Globus pallidus (tissue), 1 donor: ENCODE results near the gene GALNT2.

ENCODE experiments used
- DNase-seq: peaks from one replicate; pipeline ENCODE4 v3.0.0-alpha.2; 2015; ENCODE audit warnings: low spot score

The GALNT2 gene

DNA sequence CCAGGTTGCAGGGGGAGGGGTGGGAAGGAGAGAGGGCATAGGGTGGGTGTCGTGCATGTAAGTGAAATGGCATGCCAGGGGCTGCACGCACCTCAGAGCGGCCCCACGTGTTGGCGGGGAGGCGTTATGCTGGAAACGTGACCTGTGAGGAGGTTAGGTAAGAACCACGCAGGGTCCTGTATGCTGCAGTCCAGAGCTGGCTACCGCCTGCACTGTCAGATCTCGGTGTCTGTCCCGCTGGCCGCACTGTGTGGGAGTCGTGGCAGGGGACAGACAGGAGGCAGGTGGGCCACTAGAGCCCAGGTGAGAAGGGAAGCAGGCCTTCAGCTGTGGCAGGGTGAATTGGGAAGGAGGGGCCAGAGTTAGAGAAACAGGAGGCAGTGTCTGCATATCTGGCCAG lies 79.7 kb downstream of the GALNT2 start:
- no peak for DNase-seq

DNA sequence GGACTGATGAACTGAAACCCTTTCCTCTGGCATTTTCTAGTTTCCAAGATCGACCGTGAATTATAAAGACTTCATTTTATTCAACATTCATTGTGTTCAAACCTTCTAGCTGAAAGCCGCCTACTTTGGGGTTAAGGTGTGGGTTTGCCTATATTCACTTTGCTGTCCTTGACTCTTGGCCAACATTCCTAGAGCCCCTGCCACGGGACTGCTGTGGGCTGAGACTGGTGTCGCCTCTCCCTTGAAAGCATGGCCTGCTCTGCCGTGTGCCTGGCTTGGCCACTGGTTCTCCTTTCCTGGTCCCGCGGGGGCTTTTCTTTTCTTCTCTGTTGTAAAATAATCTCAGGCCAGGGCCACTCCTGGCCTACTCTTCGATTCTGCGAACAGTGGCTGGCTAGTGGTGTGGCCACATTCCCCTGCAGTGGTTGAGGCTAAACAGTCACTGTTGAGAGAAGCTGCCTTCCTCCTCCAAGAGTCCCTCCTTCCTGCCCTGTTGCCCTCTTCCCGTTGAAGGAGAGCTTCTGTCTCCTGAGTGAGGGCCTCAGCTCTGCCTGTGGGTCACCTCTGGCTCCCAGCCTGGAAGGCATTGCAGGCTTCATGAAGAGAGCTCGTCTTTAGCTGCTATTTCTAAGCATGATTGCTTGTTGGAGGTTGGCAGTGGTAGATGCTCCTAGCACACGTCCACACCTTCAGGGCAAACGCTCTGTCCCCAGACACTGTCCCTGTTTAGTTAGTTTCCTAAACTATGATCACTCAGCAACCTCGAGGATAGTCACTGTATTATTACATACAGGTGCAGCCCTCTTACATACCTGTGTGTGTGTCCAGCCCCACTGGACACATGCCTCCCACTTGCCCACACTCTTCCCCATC lies 80.5 kb downstream of the GALNT2 start:
- no peak for DNase-seq

DNA sequence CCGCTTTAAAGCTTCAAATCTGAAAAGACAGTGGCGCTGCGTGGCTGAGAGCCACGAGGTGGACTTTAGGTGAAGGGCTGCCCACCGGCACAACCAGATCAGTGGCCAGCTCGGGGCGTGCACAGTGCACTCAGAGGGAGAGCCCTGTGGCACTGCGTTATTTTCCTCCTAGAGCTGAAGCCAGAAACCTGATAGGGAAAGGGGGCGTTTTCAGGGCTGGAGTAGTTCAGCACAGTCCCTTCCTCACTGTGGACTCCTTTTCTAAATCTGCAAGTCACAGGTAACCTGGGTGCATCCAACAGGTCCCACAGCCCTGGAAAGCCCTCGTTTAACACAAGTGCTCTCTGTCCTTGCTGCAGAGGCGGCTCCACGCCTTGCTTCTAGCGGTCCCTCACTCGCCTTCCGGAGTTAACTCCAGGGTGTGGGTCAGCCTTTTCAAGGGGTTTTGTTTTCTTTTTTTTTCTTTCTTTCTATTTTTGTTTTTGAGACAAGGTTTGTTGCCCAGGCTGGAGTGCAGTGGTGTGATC lies 81.2 kb downstream of the GALNT2 start:
- DNase-seq = no peak

DNA sequence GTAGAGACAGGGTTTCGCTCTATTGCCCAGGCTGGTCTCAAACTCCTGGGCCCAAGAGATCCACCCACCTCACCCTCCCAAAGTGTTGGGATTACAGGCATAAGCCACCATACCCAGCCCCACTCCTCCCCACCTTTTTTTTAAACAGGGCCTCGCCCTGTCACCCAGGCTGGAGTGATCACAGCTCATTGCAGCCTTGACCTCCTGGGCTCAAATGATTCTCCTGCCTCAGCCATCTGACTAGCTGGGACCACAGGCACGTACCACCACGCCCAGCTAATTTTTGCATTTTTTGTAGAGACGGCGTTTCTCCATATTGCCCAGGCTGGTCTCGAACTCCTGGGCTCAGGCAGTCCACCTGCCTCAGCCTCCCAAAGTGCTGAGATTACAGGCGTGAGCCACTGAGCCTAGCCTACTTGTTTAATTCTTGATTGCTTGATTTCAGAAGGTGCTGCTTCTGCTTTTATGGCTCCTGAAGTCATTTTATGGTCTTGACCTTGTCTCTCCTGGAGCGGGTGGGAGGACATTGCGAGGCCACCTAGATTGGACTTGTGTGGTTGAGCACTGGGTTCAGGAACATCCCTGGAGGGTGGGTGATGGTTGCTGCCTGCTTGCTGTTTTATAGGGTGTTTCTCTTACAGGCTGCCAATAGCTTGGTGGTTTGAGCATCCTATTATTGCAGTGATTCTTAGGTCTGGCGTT lies 81.9 kb downstream of the GALNT2 start:
- DNase-seq = no peak

DNA sequence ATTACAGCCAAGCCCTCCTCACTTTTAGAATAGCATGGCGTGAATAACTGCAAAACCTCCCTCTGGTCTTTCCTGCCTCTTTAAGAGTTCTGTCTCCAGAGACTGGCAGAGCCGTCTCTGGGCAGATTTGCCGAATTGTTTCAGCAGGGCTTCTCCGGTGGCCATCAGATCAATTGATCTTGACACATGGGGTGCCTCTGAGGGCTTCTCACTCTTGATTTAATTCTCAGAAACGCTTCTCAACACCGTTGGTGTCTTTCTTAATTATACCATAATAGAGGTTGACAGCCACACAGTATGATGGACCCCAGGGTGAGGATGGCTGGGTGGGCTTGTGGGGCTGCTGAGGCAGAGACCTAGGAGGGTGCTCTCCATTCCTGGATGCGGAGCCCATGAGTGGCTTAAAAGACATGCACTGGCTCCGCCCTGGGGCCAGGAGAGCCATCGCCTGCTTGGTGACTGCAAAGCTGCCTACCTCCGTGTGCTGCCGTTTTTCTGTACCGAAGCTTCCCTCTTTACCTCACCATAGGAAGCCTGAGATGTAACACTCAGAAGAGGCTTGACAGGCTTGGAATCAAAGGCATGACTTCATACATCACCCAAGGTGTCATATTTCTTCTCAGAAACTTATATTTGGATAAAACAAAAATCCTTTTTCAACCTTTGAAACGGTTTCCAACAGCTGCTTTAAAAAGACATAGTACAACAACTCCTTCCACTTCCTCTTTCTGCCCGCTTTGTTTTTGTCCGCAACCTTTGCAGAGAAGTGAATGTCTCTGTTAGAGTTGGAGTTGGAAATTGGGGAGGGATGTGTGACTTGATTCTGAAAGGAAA lies 82.9 kb downstream of the GALNT2 start:
- DNase-seq = no peak

DNA sequence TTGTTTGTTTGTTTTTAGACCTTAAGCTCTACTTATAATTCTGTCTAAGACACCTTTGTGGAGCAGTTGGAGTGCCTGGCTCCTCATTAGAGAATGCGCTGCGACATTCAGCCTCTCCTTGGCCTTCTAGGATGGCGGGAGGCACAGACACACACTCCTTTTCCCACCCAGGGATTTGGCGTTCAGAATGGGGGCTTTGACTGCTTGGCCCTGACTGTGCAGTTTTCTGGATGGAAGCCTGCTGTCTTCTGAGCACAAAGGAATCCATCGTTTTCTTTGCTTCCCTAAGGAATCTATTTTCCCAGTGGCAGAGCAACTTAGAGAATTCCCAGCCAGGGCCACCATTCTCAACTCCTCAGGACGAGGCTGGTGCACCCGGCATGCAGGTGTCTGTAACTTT lies 83.6 kb downstream of the GALNT2 start:
- no peak for DNase-seq

DNA sequence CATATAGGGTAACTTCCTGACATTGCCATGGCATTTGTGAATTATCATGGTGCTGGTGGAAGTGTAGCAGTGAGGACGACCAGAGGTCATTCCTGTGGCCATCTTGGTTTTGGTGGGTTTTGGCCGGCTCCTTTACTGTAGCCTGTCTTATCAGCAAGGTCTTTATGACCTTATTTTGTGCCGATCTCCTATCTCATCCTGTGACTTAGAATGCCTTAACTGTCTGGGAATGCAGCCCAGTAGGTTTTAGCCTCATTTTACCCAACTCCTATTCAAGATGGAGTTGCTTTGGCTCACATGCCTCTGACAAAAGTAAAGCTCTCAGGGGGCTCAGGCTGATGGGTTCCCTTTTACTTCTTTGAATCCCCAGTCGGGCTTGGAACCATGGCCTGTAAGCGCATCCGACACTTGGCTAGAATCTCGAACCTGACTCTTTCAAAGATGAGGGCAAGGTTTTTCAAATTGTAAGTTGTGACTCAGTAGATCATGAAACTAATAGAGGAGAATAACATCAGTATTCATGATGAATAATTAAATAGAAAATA lies 85.0 kb downstream of the GALNT2 start:
- DNase-seq = no peak

DNA sequence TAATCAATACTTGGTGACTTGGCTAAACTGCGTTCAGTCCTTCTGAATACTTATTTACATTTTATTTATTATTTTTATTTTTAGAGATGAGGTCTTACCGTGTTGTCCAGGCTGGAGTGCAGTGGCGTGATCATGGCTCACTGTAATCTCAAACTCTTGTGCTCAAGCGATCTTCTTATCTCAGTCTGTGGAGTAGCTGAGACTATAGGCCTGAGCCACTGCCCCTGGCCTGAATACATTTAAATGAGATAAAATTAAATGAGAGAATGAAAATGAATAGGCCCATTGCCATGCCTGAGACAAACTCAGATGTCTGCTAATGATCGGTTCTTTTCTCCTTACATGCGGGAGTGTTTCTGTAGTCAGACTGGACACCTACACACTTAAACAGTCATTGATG lies 86.0 kb downstream of the GALNT2 start:
- DNase-seq = no peak

DNA sequence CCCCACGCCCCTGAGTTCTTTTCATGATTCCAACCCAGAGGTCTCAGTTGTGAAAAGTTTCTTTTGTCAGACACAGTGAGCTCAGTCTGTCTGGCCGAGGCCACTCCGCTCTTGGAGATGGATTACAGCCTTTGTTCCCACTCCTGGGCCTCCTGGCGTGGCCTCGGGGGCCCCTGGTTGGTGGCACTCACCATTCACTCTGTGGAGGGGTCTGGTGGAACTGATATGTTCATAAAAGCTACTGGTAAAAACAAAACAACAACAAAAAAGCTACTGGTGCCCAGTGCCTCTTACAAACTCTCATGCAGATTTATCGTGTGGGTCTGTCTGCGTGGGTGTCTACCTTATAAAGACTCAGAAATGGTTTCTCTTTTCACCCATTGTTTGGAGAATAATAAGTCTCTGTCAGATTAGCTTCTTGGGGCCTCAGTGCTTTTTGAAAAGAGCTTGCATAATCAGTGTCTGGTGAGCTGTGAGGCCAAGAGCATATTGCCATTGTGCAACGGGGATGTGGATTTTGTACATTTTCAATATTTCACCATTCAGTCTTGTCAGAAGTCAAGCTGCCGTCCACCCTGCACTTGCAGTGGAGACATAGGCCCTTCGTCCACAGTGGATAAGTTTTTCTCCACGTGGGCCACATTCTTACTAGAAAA lies 86.7 kb downstream of the GALNT2 start:
- peak; percentile 84 for DNase-seq

DNA sequence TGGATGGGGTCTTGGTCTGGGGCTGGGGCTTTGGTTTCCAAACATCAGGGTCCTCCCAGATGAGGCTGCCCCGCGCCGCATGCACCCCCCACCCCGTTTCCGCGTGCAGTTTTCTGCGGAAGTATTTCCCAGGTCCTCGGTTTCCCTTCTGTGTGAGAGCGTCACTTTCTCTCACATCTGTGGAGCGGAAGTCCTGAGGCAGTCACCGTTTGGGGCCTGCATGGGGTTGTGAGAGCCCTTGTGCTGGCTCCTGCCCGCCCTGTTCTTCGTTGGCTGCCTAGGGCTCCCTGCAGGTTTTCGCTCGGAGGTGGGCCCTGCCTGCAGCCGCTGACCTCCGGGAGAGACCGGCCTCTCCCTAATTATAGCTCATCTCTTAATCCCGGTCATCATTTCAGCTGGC lies 88.0 kb downstream of the GALNT2 start:
- DNase-seq = no peak

DNA sequence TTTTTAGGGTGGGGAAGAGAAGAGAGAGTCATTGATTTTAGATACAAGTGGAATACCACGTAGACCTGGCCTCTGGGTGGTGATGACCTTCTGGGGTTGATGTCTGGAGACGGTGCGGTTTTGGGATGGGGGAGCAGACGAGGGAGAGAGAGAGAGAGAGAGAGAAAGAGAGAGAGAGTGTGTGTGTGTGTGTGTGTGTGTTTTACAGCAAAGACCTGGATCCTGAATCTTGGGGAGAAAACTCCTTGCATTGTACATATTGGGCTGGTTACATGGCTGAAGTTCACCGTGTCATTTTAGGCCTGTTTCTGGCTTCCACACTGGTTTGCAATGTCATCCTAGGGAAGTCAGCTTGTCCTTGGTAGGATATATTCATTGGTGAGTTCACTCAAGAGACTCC lies 89.0 kb downstream of the GALNT2 start:
- DNase-seq = no peak

DNA sequence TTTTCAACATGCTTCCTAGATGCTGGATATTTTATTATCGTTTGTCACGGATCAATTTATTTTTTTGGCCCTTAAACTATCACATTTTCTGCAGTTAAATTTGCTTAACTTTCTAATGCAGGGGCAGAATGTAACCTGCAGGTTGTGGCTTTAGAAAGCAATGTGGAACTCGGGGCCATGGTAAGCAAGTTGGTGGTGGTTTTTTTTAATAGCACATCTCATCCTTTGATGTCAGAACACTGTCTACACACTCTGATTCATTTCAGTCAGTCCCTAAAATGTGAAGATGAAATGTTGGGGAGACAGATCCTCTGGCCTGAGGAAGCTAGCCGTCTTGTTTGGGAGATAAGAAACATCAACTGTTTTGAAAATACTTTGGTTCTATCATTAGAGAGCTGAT lies 89.5 kb downstream of the GALNT2 start:
- DNase-seq = no peak

DNA sequence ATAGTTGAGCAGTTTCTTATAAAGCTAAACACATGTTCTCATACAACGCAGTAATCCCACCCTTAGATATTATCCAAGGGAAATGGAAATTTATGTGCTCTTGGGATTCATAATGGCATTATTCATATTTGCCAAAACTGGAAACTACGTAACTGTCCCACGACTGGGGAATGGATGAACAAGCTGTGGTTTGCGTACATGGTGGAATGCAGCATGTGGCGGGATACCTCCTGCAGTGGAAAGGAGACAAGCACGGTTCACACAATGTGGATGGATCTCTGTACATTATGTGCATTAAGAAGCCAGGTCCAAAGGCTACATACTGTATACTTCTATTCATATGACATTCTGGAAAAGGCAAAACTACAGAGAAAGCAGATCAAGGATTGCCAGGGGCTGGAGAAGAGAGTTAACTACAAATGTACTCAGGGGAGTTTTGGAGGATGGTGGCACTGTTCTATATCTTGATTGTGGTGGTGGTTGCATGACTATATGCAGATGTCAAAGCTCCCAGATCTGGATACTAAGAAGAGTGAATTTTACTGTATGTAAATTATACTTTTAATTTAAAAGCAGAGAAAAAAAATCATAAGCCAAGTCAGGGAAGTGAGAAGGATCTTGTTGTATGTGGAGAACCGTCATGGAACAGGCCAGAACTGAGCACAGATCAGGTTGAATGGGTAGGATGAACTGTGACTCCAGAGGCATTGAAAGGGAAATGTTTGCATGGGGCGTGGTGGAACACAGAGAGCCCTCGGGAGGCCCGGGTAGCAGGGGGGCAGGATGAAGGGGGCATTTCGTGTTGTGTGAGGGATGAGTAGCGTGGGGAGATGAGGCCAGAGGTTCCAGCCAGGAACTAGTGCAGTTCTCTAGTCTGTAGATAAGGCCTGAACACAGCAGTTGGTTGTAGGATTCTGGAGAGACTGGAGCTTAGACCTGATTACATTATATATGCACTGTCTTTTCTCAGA lies 90.7 kb downstream of the GALNT2 start:
- no peak for DNase-seq

DNA sequence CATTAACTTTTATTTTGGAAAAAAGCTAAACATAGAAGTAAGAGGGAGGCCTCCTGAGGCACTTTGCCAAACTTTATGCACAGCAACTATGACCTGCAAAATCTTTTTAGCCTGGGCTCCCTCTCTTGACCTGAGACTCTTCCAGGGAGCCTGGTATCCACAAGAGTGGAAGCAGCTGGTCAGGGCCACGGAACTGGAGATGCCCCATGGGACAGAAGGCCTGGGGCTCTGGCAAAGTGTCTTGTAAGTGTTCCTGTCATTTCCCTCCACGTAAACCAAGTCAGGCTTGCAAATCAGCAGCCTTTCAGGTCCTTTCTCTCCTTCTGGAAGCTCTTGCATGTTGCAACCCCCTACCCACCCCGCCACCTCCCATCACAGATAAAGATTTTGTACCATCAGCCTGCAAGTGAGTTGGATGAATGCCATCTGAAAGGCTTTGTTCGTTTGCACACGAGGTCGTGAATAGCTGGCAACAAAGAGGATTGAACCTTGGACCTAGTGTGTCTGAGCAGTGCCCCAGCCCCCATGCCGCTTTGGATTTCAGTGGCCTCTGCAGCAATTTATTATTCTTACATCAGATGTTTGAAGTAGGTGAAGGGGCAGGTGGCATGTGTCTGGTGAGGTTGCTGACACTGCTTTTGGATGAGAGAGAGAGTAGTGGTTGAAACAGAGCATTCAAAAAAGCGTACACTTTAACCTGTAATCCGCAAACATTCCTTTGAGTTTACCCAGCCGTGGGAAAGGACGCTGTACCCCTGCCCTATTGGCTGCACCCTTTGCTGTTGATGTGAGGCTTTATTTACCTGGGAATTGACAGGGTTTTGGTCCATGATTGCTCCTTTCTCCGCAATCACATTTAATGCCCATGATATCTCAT lies 91.6 kb downstream of the GALNT2 start:
- DNase-seq = no peak

DNA sequence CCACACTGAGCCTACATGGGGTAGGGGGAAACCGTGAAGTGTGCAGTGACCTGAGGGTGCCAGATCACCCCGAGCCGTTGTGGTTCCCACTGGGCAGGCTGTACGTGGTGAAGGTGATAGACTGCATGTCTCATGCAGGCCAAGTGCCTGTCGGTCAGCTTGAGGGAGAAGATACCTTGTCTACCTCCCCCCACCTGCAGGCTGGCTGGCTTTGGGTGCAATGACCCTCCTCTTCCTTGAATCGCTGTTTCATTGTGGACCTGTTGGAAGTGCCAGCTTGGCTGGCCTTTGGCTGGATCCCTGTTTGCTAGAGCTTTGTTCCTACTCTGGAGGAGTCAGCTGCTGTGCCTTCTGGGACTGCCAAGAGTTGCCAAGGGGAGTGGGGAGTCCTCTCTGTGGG lies 92.5 kb downstream of the GALNT2 start:
- DNase-seq = no peak

DNA sequence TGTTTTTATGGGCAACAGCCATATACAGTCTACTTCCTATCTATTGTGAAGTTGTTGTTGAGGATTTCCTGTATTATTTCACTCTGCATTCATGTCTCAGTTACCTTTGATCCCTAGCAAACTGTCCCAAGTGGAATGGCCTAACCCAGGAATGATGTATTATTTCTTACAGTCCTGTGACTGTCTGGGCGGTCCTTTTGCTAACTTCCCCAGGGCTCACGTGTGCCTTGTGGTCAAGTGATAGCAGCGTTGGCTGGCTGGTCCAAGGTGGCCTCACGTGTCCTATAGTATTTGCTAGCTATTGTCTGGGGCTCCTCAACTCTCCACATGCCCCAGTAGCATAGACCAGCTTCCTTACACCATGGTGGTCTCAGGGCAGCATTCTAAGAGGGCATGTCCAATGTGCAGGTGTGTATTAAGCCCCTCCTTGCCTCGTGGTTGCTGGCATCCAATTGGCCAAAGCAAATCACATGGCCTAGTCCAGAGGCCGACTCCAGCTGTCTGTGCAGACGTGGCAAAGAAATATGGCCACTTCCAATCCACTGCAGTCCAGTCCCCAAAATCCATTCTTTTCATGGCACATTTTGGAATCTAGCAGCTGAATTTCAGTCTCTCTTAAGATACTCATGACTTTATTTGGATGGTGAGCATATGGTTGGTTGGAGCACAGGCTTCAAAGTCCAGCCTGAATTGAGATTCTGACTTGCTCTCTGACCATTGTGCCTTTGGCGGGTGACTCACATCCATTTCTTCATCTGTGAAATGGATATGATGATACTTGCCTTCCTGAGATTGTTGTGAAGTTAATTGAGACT lies 94.1 kb downstream of the GALNT2 start:
- DNase-seq = no peak

DNA sequence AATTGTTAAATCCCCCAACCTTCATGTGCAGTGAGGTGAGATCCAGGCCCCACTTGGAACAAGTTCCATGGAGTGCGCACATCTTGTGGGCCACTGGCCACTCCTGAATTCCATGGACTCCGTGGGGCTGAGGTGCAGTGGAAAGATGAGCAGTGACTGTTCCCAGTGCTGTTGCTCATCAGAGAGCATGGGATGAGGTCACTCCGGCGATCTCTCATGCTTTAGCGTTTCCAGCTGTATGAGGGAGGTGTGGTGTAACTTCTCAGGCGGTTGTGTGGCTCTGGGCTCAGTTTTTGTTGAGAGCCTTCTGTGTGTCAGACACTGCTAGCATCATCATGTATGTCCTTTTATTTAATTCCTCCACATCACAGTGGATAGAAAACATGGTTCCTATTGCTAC lies 96.2 kb downstream of the GALNT2 start:
- no peak for DNase-seq

DNA sequence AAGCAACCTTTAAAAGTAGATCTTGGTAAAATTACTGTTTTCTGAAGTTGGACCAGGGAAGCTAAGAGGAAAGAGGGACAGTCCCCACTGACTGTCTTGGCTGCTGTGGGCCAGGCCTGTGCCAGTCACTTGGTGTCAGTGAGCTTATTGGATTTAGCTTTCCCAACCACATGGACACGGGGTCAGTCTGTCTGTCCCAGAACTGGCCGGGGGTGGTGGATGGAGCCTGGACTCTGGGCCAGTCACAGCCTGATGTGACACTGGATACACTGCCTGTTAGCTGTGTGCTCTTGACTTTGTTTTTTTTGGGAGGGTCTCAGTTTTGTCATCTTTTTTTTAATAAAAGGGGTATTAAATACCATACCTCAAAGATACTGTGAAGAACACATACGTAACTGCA lies 96.7 kb downstream of the GALNT2 start:
- no peak for DNase-seq

DNA sequence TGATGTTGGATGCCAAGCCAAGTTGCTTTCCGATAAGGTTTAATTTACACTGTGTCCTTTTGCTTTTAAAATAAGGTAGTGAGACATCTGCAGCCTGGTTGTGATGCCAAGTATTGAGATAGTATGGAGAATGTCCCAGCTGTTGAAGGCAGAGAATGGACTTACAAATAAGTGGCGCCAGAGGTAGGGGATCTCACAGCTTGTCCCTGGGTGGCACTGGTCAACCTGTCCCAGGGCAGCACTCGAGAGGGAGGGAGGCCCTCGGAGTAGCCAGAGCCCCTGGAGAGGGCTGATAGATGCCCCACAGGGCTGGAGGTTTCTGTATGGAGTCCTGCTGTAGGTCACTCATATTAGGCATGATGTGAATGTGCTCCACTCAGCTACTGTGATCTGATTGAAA lies 98.5 kb downstream of the GALNT2 start:
- DNase-seq = no peak
